Suppressor macrophage treated with lipopolysaccharide for 1 hour (primary cell): Measurements from ENCODE around the gene MRNIP.
A peak's percentile ranks its signal among the peaks of the same experiment; 100 is the strongest.
"Not testable (repeated sequence)": the region's sequence is repeated elsewhere in the genome, so short reads cannot be mapped to it uniquely, and the experiment has no call there.

Experiments
- DNase-seq, 3 donors: peaks; one replicate each; pipeline ENCODE4 v3.0.0-alpha.2; 2020 to 2022

The MRNIP gene

DNA sequence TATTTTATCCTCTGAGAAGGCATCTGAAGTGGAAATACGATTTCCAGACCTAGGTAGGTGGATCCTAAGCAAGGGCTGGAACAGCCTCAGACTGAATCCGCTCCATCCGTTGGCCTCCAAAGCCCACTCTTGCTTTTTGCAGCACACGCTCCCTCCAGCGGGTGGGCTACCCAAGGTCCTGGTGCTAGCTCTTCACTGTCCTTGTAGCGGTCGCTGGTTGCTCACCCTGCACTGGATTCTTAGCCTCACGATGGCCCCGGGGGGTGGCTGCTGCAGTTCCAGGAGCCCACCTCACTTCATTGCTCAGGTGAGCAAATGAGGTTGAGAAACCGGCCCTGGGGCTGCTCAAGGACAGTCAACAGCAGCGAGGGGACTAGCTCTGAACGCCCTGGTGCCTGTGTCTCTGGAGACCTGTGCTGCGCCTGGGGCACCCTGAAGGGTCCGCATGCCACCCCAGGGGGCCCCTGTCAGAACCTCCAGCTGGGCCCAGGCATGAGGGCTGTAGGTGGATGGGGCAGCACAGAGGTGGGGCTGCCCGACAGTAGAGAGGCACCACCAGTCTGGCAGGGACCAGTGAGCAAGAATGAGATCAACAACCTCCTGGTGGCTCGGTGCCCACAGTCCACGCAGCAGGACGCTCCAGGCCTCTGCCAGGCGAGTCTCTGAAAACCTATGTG, 56.3 kb downstream of the MRNIP start:
- no peak for DNase-seq

DNA sequence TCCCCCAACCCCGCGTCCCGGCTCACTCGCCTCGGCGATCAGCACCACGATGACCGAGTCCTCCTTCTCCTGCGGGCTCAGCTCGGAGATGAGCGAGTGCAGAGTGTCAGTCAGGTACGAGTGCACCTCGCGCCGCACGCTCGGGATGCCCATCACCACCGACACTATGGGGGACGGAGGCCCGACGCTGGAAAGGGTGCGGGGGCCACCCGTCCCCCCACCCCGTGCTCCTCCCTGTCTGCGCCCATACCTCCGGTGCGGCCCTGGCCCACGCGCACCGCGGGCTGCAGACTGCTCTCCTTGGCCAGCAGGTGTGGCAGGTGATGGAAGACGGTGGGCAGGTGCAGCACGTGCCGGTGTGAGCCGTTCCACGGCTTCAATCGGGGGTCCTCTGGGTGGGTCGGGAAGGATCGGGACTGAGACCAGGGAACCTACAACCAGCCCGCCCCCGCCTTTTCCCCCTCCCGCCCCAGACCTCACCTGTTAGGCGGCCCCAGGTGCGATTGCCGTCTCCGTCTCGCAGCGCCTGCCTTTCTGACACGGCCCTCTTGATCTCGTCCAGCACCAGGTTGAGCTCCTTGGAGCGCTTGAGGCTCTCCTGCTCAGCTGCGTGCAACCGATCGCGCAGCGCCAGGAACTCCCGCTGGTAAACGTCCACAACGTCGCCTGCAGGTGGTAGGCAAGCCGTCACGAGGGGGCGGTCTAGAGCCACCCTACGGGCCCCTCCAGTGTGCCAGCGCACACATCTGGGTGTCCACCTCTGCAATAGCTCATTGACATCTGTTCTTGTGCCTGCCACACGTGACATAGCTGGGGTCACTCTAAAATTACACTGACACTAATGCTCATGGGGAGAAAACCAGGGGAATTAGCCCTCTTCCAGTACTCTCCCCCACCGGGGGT, 57.1 kb downstream of the MRNIP start:
- peak; percentile 85 to 92 (median 86) for DNase-seq

DNA sequence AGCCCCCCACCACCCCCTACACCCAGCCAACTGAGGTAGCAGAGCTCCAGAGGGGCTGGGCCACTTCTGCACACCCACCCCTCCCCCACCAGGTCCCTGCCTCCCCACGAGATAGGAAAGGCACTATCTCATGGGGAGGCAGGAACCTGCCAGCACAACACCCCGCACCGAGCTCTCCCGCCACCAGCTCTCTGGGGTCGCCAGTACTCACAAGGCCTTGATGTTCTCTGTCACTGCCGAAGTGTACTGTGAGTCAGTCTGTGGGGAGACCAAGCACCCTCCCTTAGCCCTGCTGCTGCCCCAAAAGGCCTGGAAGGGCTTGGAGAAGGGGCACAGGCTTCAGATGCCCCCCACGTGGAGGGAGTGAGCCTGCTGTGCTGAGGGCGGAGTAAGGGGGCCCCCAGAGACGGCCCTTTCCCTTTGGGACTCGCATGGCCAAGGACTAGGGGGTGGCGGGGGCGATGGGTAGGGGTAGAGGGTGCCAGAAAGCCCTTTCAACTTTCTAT, 57.9 kb downstream of the MRNIP start:
- no peak for DNase-seq

DNA sequence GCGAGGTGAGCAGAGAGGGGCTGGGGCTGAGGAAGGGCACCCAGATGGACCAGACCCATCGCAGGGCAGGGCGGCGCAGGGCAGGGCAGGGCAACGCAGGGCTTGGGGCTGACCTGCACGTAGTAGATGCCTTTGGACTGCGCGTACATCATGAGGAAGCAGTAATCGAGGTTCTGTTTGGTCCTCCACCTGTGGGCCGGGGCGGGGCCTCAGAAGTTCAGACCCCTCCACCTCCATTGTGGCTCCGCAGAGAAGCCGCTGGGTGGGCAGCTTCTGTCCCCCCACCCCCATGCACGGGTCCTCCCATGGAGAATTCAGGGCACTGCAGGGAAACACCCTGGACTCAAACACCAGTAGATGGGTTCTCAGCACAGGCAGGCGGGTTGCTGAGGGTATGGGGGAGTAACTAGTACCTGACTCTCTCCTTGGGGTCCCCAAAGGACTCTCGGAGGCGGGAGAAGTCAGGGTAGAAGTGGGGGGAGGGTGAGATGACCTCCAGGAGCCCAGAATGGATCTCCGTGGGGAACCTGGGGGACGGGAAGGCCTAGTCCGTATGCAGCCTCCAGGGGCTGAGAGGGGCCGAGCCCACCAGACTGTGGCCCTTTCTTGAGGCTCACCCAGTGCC, 58.4 kb downstream of the MRNIP start:
- DNase-seq = no peak

DNA sequence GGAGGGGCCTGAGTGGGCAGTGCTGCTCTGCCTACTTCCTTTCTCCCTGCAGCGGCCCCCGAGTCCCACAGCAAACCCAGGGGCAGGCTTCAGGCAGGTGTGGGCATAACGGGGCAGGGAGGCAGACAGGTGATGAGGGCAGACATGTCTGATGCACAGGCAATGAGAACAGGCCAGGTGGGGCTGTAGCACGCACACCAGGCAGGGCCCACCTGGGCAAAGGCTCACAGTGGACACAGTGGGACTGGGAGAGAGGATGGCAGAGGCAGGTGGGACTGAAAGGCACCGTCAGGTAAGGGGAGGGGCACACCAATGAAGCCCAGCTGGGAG, 59.0 kb downstream of the MRNIP start:
- no peak for DNase-seq

DNA sequence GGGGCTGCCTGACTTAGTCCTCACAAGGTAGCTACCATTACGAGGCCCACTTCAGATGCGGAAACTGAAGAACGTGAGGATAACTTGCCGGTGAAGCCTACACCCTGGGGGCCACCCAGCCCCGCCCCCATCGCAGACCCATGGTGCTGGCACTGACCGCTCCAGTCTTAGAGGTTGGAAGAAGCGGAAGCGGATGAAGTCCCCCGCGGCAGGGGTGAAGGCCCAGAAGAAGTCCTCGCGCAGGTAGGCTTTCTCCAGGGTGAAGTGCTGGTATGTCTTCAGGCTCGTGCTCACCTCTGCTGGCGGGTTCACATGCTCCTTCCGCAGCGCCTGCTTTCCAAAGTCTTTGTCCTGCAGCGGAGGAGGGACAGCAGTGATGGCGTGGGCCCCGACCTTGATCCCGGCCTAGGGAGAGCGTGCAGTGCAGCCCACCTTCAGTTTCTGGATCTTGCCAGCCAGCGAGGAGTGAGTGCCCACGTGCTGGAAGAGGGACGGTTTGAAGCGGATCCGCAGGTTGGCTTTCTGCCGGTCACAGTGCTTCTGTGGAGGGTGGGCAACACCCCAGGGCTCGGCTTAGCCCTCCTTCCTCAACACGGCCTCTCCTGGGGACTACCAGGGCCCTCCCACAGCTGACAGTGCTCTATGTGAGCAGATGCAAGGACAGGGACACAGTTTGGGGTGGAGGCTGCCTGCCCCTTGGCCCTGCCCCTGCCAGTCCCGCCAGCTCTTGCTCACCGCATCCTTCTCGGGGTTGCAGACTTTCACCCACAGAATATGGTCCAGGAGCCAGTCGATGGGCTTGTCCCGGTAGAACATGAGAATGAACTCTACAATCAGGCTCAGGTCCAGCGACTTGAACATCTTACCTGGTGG, 59.6 kb downstream of the MRNIP start:
- DNase-seq = no peak

DNA sequence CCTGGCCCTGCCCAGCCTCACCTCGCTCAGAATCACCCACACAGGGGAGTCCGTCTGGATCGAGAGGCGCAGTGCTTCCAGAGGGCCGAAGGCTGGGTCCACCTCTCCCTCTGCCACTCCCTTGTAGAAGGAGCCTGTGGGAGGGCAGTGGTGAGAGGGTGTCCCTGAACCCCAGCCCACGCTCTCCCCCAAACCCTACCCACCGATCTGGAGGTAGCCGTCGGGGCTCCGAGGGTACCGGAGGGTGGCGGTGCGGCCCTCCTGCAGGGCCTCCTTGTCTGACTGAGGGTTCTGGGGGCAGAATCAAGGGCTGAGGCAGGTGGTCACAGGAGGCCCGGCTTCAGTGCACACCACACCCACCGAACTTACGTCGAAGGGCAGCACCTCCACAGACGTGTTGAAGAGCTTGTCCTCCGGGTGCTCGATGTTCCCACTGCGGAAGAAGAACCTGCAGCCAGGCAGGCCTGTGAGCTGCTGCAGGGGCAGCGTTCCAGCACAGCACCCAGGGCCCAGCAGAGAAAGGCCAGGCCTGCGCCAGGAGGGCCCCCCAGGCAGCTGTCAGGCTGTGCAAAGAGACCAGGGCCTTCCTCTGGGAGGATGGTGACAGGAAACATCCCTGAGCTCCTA, 60.4 kb downstream of the MRNIP start:
- DNase-seq = no peak

DNA sequence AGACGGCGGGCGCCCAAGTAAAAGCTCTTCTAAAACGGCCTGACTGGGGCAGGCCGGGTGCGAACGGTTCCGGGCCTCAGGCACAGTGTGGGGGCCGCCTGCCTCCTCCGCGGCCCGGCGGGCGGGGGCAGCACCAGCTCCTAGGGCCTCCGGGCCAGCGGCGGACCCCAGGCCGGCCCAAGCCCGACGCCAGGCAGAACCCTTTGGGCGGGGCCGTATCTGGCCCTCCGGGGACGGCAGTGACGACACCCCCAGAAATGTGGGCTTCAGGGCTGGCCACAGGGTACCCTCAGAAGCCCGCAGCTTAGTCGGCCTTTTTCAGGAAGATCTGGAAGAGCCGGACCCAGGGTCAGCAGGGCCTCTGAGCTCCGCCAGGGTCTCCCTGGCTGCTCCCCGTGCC, 60.9 kb downstream of the MRNIP start:
- no peak for DNase-seq

DNA sequence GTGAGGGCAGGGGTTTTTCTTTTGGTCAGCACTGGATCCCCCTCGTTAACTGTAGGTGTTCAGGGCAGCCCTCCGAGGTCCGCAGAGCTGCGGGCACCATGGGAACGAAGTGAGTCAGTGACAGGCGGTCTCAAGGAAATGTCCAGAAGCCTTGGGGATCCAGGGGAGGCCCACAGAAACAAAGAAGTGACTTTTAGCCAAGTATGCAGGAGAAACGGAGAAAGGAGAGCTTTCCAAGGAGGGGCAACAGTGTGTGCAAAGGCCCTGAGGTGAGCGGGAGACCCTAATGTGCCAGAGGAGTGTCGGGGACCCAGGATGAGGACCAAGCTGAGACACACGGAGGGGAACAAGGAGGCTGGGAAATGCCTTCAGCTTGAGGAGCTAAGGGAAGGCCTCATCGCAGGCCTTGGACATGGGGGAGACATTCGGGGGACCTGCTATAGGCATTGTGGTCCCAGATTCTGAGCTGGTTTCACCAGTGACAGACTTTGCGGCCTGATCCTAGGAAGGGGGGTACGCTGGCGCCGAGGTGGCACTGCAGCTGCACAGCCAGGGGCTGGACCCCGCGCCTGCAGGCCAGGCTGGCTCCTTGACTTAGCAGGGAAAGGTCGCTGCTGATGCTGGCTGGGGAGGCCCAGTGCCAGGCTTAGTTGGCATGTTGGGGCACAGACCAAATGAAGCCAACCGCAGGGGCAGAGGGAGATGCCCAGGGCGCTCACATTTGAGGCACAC, 61.6 kb downstream of the MRNIP start:
- DNase-seq = no peak

DNA sequence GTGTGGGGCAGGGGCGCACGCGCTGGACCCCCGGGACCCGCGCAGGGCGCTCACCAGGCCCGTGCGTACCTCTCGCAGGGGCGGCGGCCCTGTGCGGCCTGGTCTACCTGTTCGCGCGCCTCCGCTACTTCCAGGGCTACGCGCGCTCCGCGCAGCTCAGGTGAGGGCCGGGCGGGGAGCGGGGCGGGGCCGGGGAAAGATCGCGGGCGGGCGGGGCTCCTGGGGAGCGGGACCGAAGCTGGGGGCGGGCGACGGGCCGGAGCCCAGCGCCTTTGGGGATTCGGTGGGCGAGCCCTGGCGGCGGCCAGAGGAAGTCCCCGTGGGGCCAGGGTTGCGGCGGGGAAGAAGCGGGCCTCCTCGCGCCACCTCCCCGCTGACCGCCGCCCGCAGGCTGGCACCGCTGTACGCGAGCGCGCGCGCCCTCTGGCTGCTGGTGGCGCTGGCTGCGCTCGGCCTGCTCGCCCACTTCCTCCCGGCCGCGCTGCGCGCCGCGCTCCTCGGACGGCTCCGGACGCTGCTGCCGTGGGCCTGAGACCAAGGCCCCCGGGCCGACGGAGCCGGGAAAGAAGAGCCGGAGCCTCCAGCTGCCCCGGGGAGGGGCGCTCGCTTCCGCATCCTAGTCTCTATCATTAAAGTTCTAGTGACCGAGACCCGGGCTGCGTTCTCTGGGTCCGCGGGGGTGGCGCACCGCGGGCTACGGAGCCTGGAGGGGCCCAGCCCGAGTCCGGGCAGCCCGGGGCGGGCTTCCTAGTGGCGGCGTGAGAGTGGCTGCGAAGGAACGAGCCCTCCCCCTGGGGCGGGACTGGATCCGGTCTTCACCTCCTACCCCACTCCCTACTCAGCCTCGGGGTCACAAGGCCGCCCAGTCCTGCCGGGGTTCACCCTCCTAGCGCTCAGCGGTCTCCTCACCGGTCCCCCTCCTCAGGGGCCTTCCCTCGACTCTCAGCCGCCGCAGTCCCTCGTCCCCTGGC, 62.5 kb downstream of the MRNIP start:
- peak; percentile 91 to 97 (median 94) for DNase-seq

DNA sequence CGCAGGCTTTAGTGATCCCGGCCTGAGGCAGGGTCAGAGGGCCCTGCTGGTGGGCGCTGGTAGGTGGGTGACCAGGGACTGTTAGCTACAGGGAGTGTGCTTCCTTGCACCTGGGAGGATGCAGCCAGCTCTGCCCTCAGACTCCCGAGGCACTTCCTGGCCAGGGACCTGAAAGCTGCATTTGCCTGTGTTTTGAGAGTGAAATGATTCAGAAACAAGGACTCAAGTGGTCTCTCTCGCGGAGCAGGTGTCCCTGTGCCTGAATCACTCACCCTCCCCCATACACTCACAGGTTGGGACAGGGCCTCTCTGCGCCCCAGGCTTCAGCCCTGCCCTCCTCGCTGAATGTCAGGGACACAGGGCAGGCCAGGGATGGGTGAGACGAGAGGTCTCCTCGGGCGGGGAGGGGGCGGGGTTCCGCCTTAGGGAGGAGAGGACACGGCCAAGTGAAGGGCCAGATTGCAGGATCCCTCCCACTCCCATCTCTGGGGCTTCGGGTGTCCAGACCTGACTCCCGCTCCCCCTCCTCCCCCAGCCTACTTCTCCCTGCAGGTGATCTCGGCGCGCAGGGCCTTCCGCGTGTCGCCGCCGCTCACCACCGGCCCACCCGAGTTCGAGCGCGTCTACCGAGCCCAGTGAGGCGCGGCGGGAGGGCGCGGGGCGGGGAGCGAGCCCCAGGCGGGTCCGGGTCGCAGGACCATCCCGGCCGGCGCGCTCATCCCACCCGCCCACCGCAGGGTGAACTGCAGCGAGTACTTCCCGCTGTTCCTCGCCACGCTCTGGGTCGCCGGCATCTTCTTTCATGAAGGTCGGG, 63.4 kb downstream of the MRNIP start:
- DNase-seq = no peak

DNA sequence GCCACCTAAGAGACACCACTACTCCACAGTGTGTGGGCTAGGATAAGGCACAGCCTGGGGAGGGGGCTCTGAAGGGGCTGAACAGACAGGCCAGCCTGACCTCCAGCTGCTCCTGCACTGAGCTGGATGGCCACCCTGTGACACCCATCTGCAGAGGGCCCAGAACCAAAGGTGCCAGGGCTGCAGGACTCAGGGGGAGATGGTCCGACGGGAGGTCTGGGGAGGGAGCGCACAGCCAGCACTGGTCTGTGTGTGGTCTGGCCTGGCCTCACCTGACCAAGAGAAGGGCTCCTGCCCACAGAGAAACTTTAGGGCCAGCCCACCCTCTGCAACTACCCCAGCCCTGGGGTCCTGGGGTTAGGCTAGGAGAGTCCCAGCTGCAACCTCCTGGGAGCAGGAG, 64.0 kb downstream of the MRNIP start:
- DNase-seq = no peak

DNA sequence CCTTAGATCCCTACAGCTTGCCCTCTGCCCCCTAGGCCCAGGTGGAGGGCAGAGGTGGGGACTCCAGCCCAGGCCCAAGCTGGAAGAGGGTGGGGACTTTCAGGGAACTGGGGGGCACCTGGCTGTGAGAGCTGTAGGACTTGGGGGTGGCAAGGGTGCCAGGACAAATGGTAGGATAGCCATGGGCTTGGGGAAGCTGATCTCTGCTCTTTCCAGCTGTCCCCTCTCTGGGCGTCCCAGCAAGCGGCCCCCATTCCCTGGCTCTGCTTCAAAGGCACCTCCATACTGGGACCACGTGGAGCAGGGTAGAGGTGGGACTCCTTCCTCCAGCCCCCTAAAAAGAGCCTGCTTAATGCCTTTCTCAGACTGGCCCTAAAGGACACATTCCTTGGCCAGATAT, 64.4 kb downstream of the MRNIP start:
- DNase-seq = no peak

DNA sequence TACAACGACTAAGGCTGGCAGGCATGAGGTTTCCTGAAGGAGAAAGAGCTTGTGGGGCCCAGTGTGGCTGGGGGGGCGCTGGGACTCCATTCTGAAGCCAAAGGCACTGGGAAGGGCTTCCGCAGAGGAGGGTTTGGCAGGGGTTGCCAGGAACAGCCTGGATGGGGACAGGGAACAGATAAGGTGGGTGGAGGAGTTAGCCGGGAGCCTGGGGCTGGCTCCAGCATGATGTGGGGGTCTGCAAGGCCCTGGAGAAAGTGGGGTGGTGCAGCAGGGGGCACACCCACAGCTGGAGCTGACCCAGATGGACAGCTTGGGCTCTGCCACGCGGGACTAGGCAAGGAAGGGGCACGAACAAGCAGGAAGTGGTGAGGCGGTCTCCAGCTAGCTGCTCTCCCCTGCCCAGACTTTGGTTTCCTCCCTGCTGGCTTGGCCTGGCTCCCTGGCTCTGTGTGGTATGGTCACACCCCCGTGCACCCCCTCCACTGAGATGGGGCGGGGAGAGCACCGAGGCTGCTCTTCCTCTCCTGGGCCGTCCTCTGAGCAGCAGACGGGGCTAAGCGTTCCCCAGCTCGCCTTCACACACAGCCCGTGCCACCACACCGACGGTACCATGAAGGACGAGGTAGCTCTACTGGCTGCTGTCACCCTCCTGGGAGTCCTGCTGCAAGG, 65.0 kb downstream of the MRNIP start, which contains the start of gene LTC4S:
LTC4S (plus strand) TSS at position 519 of the 672 bp plus-strand sequence; CDS start at position 614, 95 bp downstream.
- peak; percentile 57 to 75 (median 65) for DNase-seq

DNA sequence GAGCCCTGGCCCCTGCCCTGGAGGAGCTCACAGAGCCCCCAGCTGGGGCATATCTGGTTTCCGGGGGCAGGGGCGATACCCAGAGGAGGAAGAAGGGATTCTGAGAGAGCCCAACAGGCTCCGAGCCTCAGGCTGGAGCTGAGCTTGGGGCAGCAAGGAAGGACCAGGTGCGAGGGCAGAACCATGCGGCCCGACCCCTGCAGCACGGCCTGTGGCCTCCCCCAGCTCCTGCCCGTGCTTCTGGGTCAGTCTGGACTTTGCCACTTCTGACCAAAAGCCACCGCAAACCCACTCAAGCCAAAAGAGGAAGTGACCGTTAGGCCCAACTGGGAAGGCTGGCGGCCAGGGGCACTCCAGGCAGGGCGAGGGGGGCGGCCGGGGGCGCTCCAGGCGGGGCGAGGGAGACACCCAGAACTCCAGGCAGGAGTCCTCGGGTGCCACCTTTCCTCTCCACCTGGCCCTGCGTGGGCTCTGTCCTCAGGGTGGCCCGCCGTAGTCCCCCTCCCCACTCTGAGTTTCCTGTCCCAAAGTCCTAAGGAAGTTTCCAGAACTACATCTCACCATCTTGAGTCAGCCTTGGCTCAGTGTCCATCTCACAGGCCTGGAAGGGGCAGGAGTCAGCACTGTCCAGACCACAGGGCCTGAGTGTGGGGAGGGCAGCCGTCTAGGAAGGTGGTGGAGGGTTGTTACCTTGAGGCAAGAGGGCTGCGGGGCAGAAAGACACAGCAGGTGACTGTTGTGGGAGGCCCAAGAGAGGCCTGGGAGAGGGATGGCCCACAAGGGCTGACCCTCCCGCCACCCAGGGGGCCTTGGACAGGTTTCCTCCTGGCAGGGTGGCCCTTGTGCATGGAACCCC, 65.8 kb downstream of the MRNIP start:
- peak; percentile 68 to 80 (median 76) for DNase-seq

DNA sequence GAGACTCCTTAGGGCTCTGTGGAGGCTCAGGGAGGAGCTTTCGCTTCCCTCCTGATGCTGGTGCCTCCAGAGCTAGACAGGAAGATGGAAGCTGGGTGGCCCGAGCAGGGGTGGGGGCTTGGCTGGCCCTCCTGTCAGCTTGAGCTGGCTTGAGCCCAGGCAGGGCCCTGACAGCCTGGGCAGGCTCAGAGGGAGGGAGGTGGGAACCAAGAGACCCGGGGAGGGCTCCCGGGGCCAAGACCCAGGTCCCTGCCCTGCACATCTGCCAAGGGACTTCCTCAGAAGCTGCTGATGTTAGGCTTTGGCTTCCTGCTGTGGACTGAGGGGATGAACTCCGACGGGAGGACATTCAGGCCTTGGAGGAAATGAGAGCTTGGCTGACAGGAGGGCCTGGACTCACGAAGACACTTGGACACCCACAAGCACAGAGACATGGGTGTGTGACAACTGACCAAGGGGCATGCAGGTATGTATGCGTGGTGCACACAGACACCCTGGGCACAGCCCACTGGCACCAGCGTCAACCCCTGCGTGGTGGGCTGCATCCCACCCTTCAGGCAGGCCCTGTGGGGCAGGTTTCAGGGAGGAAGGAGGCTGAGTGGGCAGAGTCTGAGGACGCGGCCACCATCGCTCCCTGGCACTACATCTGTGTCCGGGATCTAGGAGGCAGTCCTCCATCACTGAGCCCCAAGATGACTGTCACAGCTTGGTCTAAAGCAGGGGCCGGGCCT, 66.6 kb downstream of the MRNIP start:
- DNase-seq = no peak

DNA sequence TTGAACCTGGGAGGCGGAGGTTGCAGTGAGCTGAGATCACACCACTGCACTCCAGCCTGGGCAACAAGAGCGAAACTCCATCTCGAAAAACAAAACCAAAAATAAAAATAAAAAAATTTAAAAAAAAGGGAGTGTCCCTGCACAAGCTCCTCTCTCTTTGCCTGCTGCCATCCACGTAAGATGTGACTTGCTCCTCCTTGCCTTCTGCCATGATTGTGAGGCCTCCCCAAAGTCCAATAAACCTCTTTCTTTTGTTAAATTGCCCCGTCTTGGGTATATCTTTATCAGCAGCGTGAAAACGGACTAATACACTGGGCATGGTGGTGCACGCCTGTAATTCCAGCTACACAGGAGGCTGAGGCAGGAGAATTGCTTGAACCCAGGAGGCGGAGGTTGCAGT, 69.3 kb downstream of the MRNIP start:
- DNase-seq = not testable (repeated sequence)
